OCI-LY3 (cell line): ENCODE measurements around the gene MAP3K4.

Experiments used
- EZH2phosphoT487 ChIP-seq: fragments of 200-600 bp; shearing (Covaris generic); IDR thresholded peaks from 2 replicates; pipeline ENCODE4 v1.6.1; 2018; ENCODE audit warnings: antibody characterized with exemption, mixed run types, low read depth
- TF ChIP-seq, protein P1 (sequence below): fragments of 200-600, 300-600 bp; sonication (generic); IDR thresholded peaks from 2 replicates; pipeline ENCODE4 v1.5.1; 2014; ENCODE audit warnings: antibody characterized with exemption, low read length, low read depth

DNA sequence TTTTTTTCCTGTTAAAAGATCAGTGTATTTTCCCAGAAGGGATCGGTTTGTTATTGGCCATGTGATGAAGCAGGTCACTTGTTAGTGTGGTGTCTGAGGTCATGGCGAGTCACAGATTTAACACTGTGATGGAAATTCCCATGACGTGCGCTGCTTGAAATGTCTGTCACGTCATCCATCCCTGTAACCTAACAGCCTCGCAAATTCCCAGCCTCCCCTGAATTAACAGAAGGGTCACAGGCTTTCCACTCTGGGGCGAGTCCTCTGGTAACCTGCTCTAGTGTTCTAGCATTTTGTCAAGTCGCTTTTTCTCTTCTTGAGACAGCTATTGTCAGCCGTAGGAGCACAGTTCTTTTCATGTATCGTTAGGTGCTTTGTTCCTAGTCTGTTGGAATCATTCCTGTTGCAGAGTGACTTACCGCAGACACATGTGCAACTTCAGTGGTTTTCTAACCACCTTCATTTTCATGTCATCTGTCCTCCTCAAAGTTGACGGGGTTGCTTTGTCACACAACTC lies 137.2 kb downstream of the MAP3K4 start:
- TF ChIP-seq, protein P1, sequence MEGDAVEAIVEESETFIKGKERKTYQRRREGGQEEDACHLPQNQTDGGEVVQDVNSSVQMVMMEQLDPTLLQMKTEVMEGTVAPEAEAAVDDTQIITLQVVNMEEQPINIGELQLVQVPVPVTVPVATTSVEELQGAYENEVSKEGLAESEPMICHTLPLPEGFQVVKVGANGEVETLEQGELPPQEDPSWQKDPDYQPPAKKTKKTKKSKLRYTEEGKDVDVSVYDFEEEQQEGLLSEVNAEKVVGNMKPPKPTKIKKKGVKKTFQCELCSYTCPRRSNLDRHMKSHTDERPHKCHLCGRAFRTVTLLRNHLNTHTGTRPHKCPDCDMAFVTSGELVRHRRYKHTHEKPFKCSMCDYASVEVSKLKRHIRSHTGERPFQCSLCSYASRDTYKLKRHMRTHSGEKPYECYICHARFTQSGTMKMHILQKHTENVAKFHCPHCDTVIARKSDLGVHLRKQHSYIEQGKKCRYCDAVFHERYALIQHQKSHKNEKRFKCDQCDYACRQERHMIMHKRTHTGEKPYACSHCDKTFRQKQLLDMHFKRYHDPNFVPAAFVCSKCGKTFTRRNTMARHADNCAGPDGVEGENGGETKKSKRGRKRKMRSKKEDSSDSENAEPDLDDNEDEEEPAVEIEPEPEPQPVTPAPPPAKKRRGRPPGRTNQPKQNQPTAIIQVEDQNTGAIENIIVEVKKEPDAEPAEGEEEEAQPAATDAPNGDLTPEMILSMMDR: no peak
- TF ChIP-seq EZH2phosphoT487: no peak
